GM18867 (cell line): ENCODE data around the gene HBEGF.

Source experiments
- ATAC-seq: cut with Tn5 transposase; IDR thresholded peaks from one replicate; pipeline ENCODE4 v1.9.1; 2021; ENCODE audit warnings: mild to moderate bottlenecking, moderate library complexity; ENCODE audit not compliant: unreplicated experiment

HBEGF gene

GRCh38 chr5:140338336-140338735, 8.1 kb downstream of the HBEGF start:
- no peak for ATAC-seq

GRCh38 chr5:140337880-140338279, 8.5 kb downstream of the HBEGF start:
- no peak for ATAC-seq

- ATAC-seq, result no peak
Observed at GRCh38 chr5:140336388-140336787, 10.0 kb downstream of the HBEGF start.

- ATAC-seq, result no peak
Observed at GRCh38 chr5:140331638-140332037, 14.8 kb downstream of the HBEGF start.

- no peak for ATAC-seq
Observed at GRCh38 chr5:140329739-140330481, 16.5 kb downstream of the HBEGF start.

- no peak for ATAC-seq
Observed at GRCh38 chr5:140328036-140328764, 18.2 kb downstream of the HBEGF start.

- no peak for ATAC-seq
Observed at GRCh38 chr5:140327589-140327988, 18.8 kb downstream of the HBEGF start.

- no peak for ATAC-seq
Observed at GRCh38 chr5:140325486-140325885, 20.9 kb downstream of the HBEGF start.

- no peak for ATAC-seq
Observed at GRCh38 chr5:140324617-140325241, 21.7 kb downstream of the HBEGF start.

GRCh38 chr5:140324041-140324600, 22.3 kb downstream of the HBEGF start:
- ATAC-seq, result no peak

GRCh38 chr5:140322751-140323731, 23.4 kb downstream of the HBEGF start:
- no peak for ATAC-seq

- peak; percentile 51 for ATAC-seq
Observed at GRCh38 chr5:140321796-140322195, 24.6 kb downstream of the HBEGF start.

GRCh38 chr5:140319833-140320232, 26.6 kb downstream of the HBEGF start:
- ATAC-seq, result no peak

- ATAC-seq, result no peak
Observed at GRCh38 chr5:140318792-140319191, 27.6 kb downstream of the HBEGF start.

- no peak for ATAC-seq
Observed at GRCh38 chr5:140317859-140318258, 28.5 kb downstream of the HBEGF start.

GRCh38 chr5:140312791-140313189, 33.6 kb downstream of the HBEGF start:
- ATAC-seq, result no peak

GRCh38 chr5:140312067-140312790, 34.2 kb downstream of the HBEGF start:
- no peak for ATAC-seq

- ATAC-seq, result no peak
Observed at GRCh38 chr5:140311011-140311467, 35.4 kb downstream of the HBEGF start.

- ATAC-seq, result no peak
Observed at GRCh38 chr5:140310434-140310833, 36.0 kb downstream of the HBEGF start.
